Fibroblast of the aortic adventitia (primary cell): ENCODE measurements around the gene CHD6. TPM values are rescaled to one million over a fixed set of nuclear protein-coding genes. Genes with fewer than 3 reads are reported as not detected.

Experiments
- DNase-seq: peaks from one replicate; pipeline ENCODE4 v3.0.0-alpha.2; 2010; ENCODE audit warnings: low read depth
- H3K4me3 ChIP-seq: 2 replicates; pipeline ENCODE4 v1.5.1; 2011; ENCODE audit warnings: low read depth, mild to moderate bottlenecking, control low read depth, low read length, moderate library complexity
- total RNA-seq: library from RNA; depleted of rRNA; stranded (reverse); fragments of >200 nt; gene quantifications from 2 replicates; pipeline ENCODE4 v1.2.3, GENCODE V29; 2012; ENCODE audit warnings: low replicate concordance
- TF ChIP-seq, protein P1 (sequence below): IDR thresholded peaks from 2 replicates; pipeline ENCODE4 v1.5.1; 2011; ENCODE audit warnings: mild to moderate bottlenecking, low read length, control low read depth, inconsistent platforms; ENCODE audit not compliant: insufficient read depth

Gene CHD6
- total RNA-seq, 1 donor = 29.7 TPM

DNA sequence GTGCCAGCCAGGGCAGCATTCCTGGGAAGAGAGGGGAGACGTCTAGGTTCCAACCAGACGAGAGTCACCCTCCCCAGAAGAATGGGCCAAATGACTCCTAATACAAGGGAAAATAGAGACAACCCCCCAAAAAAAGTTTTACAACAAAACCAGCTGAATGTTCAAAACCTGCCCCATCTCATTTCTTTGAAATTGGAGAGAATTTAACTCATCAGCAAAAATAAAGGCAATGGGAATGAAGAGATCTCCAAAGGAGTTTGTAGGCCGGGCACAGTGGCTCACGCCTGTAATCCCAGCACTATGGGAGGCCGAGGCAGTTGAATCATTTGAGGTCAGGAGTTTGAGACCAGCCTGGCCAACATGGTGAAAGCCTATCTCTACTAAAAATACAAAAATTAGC is 241.8 kb downstream of the CHD6 start:
- H3K4me3 ChIP-seq = no peak overlapping the region
- TF ChIP-seq, protein P1, sequence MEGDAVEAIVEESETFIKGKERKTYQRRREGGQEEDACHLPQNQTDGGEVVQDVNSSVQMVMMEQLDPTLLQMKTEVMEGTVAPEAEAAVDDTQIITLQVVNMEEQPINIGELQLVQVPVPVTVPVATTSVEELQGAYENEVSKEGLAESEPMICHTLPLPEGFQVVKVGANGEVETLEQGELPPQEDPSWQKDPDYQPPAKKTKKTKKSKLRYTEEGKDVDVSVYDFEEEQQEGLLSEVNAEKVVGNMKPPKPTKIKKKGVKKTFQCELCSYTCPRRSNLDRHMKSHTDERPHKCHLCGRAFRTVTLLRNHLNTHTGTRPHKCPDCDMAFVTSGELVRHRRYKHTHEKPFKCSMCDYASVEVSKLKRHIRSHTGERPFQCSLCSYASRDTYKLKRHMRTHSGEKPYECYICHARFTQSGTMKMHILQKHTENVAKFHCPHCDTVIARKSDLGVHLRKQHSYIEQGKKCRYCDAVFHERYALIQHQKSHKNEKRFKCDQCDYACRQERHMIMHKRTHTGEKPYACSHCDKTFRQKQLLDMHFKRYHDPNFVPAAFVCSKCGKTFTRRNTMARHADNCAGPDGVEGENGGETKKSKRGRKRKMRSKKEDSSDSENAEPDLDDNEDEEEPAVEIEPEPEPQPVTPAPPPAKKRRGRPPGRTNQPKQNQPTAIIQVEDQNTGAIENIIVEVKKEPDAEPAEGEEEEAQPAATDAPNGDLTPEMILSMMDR = no peak
- no peak for DNase-seq

DNA sequence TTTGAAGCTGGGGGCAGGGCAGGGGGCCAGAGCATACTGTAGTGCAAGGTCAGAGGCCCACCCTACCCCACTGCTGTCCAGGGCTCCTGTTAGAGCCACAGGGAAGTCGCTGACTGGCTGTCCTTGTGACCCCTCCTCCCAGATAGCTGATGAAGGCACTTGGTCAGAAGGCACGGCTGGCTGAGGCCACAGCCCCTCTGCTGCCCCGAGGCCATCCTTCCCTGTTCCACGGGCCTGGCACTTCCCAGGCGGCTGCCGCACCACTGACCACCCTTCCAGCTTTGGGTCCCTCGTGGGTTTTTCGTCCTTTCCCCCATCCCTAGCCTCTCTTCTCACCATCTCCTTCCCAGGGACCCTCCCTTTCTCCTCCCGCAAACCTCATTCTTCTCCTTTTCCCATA is 242.3 kb downstream of the CHD6 start:
- no peak for DNase-seq
- no peak overlapping the region for H3K4me3 ChIP-seq
- TF ChIP-seq, protein P1 = no peak

DNA sequence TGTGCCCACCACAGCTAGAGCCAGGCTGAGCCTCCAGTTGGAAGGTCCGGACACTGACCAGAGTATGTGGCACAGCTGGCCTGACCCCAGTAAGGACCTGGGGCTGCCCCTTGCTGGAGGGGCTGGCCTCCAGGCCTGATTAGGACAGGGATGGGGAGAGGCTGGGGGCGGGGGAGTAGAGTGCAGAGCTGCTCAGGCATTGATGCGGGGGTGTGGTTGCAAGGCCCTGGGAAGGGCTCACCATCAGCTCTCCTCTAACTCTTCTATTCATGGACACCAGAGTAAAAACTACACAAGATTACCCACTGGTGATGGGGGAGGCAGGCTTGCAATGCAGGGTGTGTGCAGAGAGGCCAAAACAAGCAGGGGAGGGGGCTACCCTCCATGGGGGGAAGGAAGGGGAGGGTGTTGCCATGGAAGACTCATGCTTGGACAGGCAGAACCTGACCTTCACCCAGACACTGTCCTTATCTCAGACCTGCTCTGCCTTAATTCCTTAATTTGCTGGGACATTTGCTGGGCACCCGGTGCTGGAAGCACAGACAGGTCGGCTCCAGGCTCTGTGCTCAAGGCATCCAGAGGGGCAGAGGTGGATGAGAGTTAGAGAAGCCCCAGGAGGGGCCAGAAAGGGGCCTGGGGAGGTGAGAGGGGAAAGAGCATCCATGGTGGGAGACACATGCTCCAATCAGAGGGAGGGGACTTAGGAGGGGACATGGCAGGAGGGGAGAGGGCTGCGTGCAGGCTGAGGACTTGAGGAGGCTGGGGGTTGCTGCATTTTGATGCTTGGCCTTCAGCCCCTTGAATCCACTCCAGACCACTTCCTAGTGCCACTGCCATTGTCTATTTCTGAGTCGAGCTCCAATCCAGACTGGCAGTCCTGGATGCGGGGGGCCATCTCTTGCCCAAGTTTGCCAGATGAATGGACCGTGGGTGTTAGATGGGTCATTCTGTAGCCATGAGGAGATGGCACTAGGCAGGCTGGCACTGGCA is 244.0 kb downstream of the CHD6 start:
- no peak overlapping the region for H3K4me3 ChIP-seq
- TF ChIP-seq, protein P1 = no peak
- DNase-seq = no peak

DNA sequence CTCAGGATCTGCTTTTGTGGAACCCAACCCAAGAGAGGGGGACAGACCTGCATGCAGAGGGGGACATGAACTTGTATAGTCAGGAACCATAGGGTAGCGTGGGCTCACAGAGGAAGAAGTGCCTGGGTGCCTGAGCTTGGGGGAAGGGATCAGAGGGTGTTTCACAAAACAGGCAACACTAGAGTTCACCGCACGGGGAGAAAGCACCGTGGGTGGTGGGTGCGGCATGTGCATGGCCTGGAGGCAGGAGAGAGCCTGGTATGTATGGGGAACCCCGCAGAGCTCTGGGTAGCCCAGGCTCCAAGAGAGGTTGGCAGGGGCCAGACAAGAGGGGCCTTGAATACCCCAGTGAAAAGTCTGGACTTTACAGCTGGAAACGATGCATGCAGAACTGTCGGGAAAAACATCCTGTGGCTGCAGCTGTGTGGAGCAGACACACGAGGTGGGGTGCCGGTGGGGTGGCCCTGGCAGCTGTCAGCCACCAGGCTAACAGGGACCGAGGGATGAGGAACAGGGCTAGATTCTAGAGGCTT is 244.9 kb downstream of the CHD6 start:
- no peak for DNase-seq
- H3K4me3 ChIP-seq = no peak overlapping the region
- TF ChIP-seq, protein P1 = no peak

DNA sequence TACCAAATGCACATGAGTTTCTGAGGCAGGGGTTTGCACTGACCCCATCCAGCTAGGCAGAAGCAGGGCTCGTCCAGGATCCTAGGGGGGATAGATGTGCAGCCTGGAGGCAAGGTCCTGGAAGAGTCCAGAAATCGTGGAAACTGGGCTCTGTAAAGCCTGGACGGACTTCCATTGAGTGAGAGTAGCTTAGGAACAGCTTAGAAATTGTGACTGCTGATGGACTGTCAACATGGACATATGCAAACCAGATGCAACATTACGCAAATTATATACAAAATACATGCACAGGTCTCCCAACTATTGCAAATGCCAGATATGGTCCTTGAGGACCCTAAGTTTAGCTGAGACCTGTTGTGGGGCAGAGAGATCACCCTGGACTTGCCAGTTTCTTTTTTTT is 246.8 kb downstream of the CHD6 start:
- no peak for DNase-seq
- TF ChIP-seq, protein P1 = no peak
- no peak overlapping the region for H3K4me3 ChIP-seq

DNA sequence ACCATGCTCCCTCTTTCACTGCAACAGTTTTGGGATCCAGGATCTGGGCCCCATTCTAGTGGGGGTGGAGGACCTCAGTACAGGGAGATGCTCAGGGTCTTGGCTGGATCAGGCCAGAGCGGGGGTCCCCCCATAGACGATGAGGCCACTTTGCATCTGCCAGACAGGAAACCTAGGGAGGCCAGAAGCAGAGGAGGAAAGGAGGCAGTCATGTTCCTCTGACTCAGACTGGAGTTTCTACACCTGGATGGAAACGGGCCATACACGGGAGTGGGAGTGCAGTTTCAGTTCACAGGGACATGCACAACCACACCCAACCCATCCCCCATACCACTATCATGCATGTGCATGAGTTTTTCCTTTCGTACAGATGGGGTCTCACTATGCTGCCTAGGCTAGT is 248.0 kb downstream of the CHD6 start:
- H3K4me3 ChIP-seq = no peak overlapping the region
- no peak for DNase-seq
- TF ChIP-seq, protein P1 = no peak
